Suprapubic skin (tissue), 4 donors: ENCODE results near the gene ALOXE3.

Source experiments
- CTCF ChIP-seq, 2 donors: fragments of 200-600 bp in 1 of 2; fragments of 450-650 bp in 1 of 2; sonication (generic) in 1 of 2; IDR thresholded peaks; one replicate each; pipeline ENCODE4 v1.5.1; 2016 to 2019; ENCODE audit warnings: antibody characterized with exemption in 2 of 2, mild to moderate bottlenecking in 1 of 2, moderate library complexity in 1 of 2
- EP300 ChIP-seq: sonication (generic); formaldehyde crosslinking; IDR thresholded peaks from one replicate; pipeline ENCODE4 v1.6.1; 2017; ENCODE audit warnings: antibody characterized with exemption
- POLR2A ChIP-seq, 2 donors: fragments of 450-650 bp; IDR thresholded peaks; one replicate each; pipeline ENCODE4 v1.6.1; 2017; ENCODE audit warnings: antibody characterized with exemption in 2 of 2, mild to moderate bottlenecking in 2 of 2, moderate library complexity in 2 of 2
- POLR2AphosphoS5 ChIP-seq, 3 donors: sonication (generic); formaldehyde crosslinking; IDR thresholded peaks; one replicate each; pipeline ENCODE4 v1.6.1; 2017; ENCODE audit warnings: antibody characterized with exemption in 3 of 3

GRCh38 chr17:8141045-8141444 lies 22.7 kb upstream of the ALOXE3 start:
- TF ChIP-seq POLR2A (IDR thresholded peaks at IDR 0.05), result no peak
- TF ChIP-seq EP300, result no peak
- no peak for TF ChIP-seq CTCF (IDR thresholded peaks at IDR 0.05)
- no peak for TF ChIP-seq POLR2AphosphoS5 (IDR thresholded peaks at IDR 0.05)
